ENCODE measurements around the gene KRTDAP. TPM values are rescaled to one million over a fixed set of nuclear protein-coding genes. Genes with fewer than 3 reads are reported as not detected.

The KRTDAP gene
- total RNA-seq, 1 experiment from 2014 or later = not detected

DNA sequence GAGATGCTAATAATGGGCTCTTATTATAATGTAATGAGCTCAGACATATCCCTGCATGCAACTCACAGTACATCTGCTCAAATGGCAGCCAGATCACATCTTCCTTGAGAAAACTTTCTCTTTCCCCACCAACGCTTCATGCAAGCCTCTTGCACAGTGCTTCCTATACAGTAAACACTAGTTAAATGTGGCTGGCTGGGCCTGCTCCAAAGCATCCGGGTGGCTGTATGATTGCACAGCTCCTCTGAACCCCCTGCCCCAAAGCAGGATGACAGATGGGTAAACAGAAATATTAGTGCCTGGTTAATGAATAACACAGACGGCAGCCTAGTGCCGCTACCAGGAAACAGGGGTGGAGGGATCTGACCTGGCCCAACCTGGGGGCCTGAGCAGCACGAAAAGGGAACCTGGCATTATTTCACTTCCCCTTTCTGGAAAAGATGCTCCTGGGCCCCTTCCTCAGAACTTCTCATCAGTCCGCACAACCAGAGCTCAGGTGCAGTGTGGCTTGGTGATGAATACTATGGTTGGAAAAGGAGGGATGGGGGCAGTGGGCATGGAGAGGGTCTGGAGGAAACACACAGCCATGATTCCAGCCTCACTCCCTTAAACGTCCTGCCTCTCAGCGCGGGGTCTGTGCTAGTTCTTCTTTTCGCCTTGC is 31.4 kb downstream of the KRTDAP start:
- H3K4me3 Mint-ChIP-seq (ENCODE audit: unreplicated experiment) = no peak overlapping the region
- TF ChIP-seq, protein P1, sequence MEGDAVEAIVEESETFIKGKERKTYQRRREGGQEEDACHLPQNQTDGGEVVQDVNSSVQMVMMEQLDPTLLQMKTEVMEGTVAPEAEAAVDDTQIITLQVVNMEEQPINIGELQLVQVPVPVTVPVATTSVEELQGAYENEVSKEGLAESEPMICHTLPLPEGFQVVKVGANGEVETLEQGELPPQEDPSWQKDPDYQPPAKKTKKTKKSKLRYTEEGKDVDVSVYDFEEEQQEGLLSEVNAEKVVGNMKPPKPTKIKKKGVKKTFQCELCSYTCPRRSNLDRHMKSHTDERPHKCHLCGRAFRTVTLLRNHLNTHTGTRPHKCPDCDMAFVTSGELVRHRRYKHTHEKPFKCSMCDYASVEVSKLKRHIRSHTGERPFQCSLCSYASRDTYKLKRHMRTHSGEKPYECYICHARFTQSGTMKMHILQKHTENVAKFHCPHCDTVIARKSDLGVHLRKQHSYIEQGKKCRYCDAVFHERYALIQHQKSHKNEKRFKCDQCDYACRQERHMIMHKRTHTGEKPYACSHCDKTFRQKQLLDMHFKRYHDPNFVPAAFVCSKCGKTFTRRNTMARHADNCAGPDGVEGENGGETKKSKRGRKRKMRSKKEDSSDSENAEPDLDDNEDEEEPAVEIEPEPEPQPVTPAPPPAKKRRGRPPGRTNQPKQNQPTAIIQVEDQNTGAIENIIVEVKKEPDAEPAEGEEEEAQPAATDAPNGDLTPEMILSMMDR (IDR thresholded peaks at IDR 0.05; ENCODE audit: insufficient read depth in 1 of 2, low read depth in 1 of 2, low read length in 1 of 2, severe bottlenecking in 1 of 2, unreplicated experiment in 1 of 2) = no peak
- no TSS peak for BruUV-seq (replicated peaks)
- no peaks in the 10 kb centered on the region for H3K36me3 ChIP-seq (ENCODE audit: control insufficient read depth, insufficient read depth, low read length)
- H3K4me1 Mint-ChIP-seq (ENCODE audit: low read depth, unreplicated experiment) = peaks cover 10% of the 10 kb centered on the region
- POLR2A ChIA-PET = interaction anchor here (0.5 to 1.2 kb wide), 3 partner anchors 28 to 191 kb away, joined by 4 to 8 read pairs (median 4); no protein-coding TSS in a partner anchor
- no peaks in the 10 kb centered on the region for H3K36me3 Mint-ChIP-seq (ENCODE audit: insufficient read depth, unreplicated experiment)
- peak overlapping the region; percentile 11 for H3K27ac Mint-ChIP-seq (ENCODE audit: unreplicated experiment)
- no peaks in the 10 kb centered on the region for H3K27me3 Mint-ChIP-seq (ENCODE audit: insufficient read depth, unreplicated experiment)
- no peak overlapping the region for H3K4me3 ChIP-seq (ENCODE audit: low read depth, low read length)
- H3K4me1 ChIP-seq = peaks cover 23% of the 10 kb centered on the region
- intact Hi-C loops (cut with micrococcal nuclease; ENCODE audit: unreplicated experiment) = loop anchor here (2.0 kb wide), 1 partner anchor 32 kb away; no protein-coding TSS in a partner anchor
- no peaks in the 10 kb centered on the region for H3K27me3 ChIP-seq (replicated peaks; ENCODE audit: control insufficient read depth, insufficient read depth, low read length)
- peak; percentile 74 to 82 for DNase-seq
- CTCF ChIA-PET = interaction anchor here (0.6 to 1.6 kb wide), 4 partner anchors 9 to 106 kb away, joined by 3 to 4 read pairs (median 3); no protein-coding TSS in a partner anchor
- H3K9me3 Mint-ChIP-seq (ENCODE audit: unreplicated experiment) = no peaks in the 10 kb centered on the region
- no peaks in the 10 kb centered on the region for H3K9me3 ChIP-seq

DNA sequence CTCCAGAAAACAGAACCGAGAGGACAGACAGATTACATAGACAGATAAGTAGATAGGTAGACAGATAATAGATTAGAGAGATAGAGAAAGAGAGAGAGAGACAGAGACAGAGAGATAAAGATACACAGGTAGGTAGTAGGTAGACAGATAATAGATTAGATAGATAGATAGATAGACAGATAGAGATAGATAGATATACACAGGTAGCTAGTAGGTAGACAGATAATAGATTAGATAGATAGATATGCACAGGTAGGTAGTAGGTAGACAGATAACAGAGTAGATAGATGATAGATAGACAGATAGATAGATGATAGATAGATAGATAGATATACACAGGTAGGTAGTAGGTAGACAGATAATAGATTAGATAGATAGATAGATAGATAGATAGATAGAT is 32.1 kb downstream of the KRTDAP start:
- BruUV-seq (replicated peaks) = no TSS peak
- Mint-ChIP-seq H3K4me1 (ENCODE audit: low read depth, unreplicated experiment) (peaks cover 10% of the 10 kb centered on the region), H3K9me3 (ENCODE audit: unreplicated experiment) (no peaks in the 10 kb centered on the region), H3K27me3 (ENCODE audit: insufficient read depth, unreplicated experiment) (no peaks in the 10 kb centered on the region), H3K4me3 (ENCODE audit: unreplicated experiment) (no peak overlapping the region), H3K36me3 (ENCODE audit: insufficient read depth, unreplicated experiment) (no peaks in the 10 kb centered on the region), H3K27ac (ENCODE audit: unreplicated experiment) (peak overlapping the region; percentile 8)
- H3K36me3 ChIP-seq (ENCODE audit: control insufficient read depth, insufficient read depth, low read length) = no peaks in the 10 kb centered on the region
- ChIA-PET POLR2A (interaction anchor here (0.5 to 1.2 kb wide), 3 partner anchors 28 to 190 kb away, joined by 4 to 8 read pairs (median 4); no protein-coding TSS in a partner anchor), CTCF (interaction anchor here (0.6 to 1.6 kb wide), 4 partner anchors 10 to 105 kb away, joined by 3 to 4 read pairs (median 3); no protein-coding TSS in a partner anchor)
- no peak for DNase-seq
- H3K4me1 ChIP-seq = peaks cover 23% of the 10 kb centered on the region
- no peaks in the 10 kb centered on the region for H3K27me3 ChIP-seq (replicated peaks; ENCODE audit: control insufficient read depth, insufficient read depth, low read length)
- no peaks in the 10 kb centered on the region for H3K9me3 ChIP-seq
- TF ChIP-seq, protein P1 (IDR thresholded peaks at IDR 0.05; ENCODE audit: insufficient read depth in 1 of 2, low read depth in 1 of 2, low read length in 1 of 2, severe bottlenecking in 1 of 2, unreplicated experiment in 1 of 2) = no peak
- intact Hi-C loops (cut with micrococcal nuclease; ENCODE audit: unreplicated experiment) = loop anchor here (2.0 kb wide), 1 partner anchor 31 kb away; no protein-coding TSS in a partner anchor
- no peak overlapping the region for H3K4me3 ChIP-seq (ENCODE audit: low read depth, low read length)

DNA sequence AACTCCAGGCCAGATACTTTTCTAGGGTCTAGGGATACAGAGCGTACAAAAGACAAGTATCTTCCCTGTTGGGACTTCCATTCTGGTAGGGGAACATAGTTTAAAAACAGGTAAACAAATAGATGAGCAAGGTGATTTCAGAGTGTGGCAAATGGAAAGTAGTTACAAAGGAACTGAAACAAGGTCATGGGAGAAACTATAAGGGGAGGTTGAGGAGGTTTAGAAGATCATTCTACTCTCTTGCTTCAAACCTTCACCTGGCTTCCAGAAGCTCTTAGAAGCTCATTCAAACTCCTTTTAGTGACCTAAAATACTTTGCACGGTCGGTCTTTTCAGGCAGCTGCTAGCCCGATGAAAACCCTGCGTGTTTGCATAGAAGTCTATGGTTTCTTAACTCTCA is 33.1 kb downstream of the KRTDAP start:
- Histone ChIP-seq H3K4me1 (peaks cover 23% of the 10 kb centered on the region), H3K36me3 (ENCODE audit: control insufficient read depth, insufficient read depth, low read length) (no peaks in the 10 kb centered on the region)

More for the DNA sequence above, 33.1 kb downstream of the KRTDAP start:
- no peak overlapping the region for H3K27ac Mint-ChIP-seq (ENCODE audit: unreplicated experiment)
- POLR2A ChIA-PET = no interaction called here
- intact Hi-C loops (cut with micrococcal nuclease; ENCODE audit: unreplicated experiment) = no loop called here
- CTCF ChIA-PET = no interaction called here
- H3K27me3 ChIP-seq (replicated peaks; ENCODE audit: control insufficient read depth, insufficient read depth, low read length) = no peaks in the 10 kb centered on the region
- no peaks in the 10 kb centered on the region for H3K36me3 Mint-ChIP-seq (ENCODE audit: insufficient read depth, unreplicated experiment)
- H3K9me3 ChIP-seq = no peaks in the 10 kb centered on the region
- H3K4me1 Mint-ChIP-seq (ENCODE audit: low read depth, unreplicated experiment) = peaks cover 10% of the 10 kb centered on the region
- no peaks in the 10 kb centered on the region for H3K27me3 Mint-ChIP-seq (ENCODE audit: insufficient read depth, unreplicated experiment)
- no TSS peak for BruUV-seq (replicated peaks)
- no peak for DNase-seq
- H3K9me3 Mint-ChIP-seq (ENCODE audit: unreplicated experiment) = no peaks in the 10 kb centered on the region
- H3K4me3 Mint-ChIP-seq (ENCODE audit: unreplicated experiment) = no peak overlapping the region
- TF ChIP-seq, protein P1 (IDR thresholded peaks at IDR 0.05; ENCODE audit: insufficient read depth in 1 of 2, low read depth in 1 of 2, low read length in 1 of 2, severe bottlenecking in 1 of 2, unreplicated experiment in 1 of 2) = no peak
- H3K4me3 ChIP-seq (ENCODE audit: low read depth, low read length) = no peak overlapping the region
